Panc1 (cell line): ENCODE results near the gene CNMD.

Source experiments
- CTCF ChIP-seq: fragments of 450-650 bp; IDR thresholded peaks from 2 replicates; pipeline ENCODE4 v1.5.1; 2017; ENCODE audit warnings: mild to moderate bottlenecking
- POLR2AphosphoS5 ChIP-seq: IDR thresholded peaks from 2 replicates; pipeline ENCODE4 v1.6.1; 2012; ENCODE audit warnings: mild to moderate bottlenecking, low read depth, low read length, moderate library complexity
- SIN3A ChIP-seq: IDR thresholded peaks from 2 replicates; pipeline ENCODE4 v1.6.1; 2012; ENCODE audit warnings: low read depth, mild to moderate bottlenecking, low read length, moderate library complexity, borderline replicate concordance; ENCODE audit not compliant: insufficient read depth
- TCF7L2 ChIP-seq: IDR thresholded peaks from 2 replicates; pipeline ENCODE4 v1.6.1; 2011; ENCODE audit warnings: mild to moderate bottlenecking, low read depth, low read length, inconsistent platforms
- TF ChIP-seq, protein P1 (sequence below), 2 experiments: IDR thresholded peaks; 2 replicates each; pipeline ENCODE4 v1.6.1; 2011 to 2012; ENCODE audit warnings: low read depth in 2 of 2, control low read depth in 1 of 2, low read length in 1 of 2, mild to moderate bottlenecking in 1 of 2, moderate library complexity in 1 of 2; ENCODE audit not compliant: insufficient read depth in 1 of 2

DNA sequence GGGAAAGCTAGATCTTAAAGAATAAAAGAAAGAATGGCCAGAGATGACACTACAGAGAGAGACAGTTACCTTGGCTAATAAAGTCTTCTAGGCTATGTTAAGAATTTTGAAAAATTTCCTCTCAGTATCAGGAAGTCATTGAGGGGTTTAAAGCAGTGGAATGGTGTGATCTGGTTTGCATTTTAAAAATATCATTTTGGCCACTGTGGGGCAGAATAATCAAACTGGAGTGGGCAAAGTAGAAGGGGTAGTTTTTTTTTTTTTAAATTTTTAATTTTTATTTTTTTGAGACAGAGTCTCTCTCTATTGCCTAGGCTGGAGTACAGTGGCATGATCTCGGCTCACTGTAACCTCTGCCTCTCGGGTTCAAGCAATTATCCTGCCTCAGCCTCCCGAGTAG lies 4.4 kb upstream of the CNMD start:
- TF ChIP-seq CTCF: peak; percentile 26; the same call in 1 of the 2 replicates
- no peak for TF ChIP-seq SIN3A
- TF ChIP-seq POLR2AphosphoS5: no peak
- no peak for TF ChIP-seq TCF7L2
- TF ChIP-seq, protein P1, sequence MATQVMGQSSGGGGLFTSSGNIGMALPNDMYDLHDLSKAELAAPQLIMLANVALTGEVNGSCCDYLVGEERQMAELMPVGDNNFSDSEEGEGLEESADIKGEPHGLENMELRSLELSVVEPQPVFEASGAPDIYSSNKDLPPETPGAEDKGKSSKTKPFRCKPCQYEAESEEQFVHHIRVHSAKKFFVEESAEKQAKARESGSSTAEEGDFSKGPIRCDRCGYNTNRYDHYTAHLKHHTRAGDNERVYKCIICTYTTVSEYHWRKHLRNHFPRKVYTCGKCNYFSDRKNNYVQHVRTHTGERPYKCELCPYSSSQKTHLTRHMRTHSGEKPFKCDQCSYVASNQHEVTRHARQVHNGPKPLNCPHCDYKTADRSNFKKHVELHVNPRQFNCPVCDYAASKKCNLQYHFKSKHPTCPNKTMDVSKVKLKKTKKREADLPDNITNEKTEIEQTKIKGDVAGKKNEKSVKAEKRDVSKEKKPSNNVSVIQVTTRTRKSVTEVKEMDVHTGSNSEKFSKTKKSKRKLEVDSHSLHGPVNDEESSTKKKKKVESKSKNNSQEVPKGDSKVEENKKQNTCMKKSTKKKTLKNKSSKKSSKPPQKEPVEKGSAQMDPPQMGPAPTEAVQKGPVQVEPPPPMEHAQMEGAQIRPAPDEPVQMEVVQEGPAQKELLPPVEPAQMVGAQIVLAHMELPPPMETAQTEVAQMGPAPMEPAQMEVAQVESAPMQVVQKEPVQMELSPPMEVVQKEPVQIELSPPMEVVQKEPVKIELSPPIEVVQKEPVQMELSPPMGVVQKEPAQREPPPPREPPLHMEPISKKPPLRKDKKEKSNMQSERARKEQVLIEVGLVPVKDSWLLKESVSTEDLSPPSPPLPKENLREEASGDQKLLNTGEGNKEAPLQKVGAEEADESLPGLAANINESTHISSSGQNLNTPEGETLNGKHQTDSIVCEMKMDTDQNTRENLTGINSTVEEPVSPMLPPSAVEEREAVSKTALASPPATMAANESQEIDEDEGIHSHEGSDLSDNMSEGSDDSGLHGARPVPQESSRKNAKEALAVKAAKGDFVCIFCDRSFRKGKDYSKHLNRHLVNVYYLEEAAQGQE (IDR thresholded peaks at IDR 0.05; ENCODE audit: insufficient read depth in 1 of 2, low read depth in 2 of 2, low read length in 1 of 2): no peak
